Measurements from ENCODE around the gene LNX1. TPM values are rescaled to one million over a fixed set of nuclear protein-coding genes. Genes with fewer than 3 reads are reported as not detected.

The LNX1 gene
- total and polyA plus RNA-seq, 2 donors (not counting 1 experiment from before 2014, with no cell fraction given) = 0.48 to 1.3 TPM

GRCh38 chr4:53548662-53549061 is 42.6 kb downstream of the LNX1 start:
- TF ChIP-seq CTCF (conservative IDR thresholded peaks at IDR 0.05 in 1 of 2, IDR thresholded peaks at IDR 0.05 in 1 of 2; ENCODE audit: low read depth in 1 of 2, low read length in 2 of 2) (no peak), EZH2 (IDR thresholded peaks at IDR 0.05; ENCODE audit: low read length, missing control alignments) (no peak)
- Histone ChIP-seq H3K36me3 (ENCODE audit: control insufficient read depth, insufficient read depth, low read length) (no peaks in the 10 kb centered on the region), H3K79me2 (ENCODE audit: control insufficient read depth, insufficient read depth, low read length) (no peaks in the 10 kb centered on the region), H3K4me1 (ENCODE audit: control insufficient read depth, extremely low read depth, insufficient read depth, low read length) (peaks cover 6% of the 10 kb centered on the region), H3K27ac (ENCODE audit: insufficient read depth, low read length) (no peak overlapping the region), H3K4me2 (ENCODE audit: extremely low read depth, insufficient read depth, low read length) (no peak overlapping the region), H4K20me1 (ENCODE audit: control insufficient read depth, extremely low read depth, insufficient read depth, low read length) (no peaks in the 10 kb centered on the region), H3K4me3 (replicated peaks in 1 of 4; ENCODE audit: control extremely low read depth in 1 of 4, insufficient read depth in 1 of 4, low read depth in 3 of 4, low read length in 4 of 4) (no peak overlapping the region), H2AFZ (ENCODE audit: low read length) (no peak overlapping the region), H3K9ac (ENCODE audit: insufficient read depth, low read length) (no peak overlapping the region), H3K27me3 (ENCODE audit: control insufficient read depth, insufficient read depth, low read length) (no peaks in the 10 kb centered on the region), H3K9me3 (ENCODE audit: control insufficient read depth, insufficient read depth, low read depth, low read length) (no peaks in the 10 kb centered on the region)
- DNase-seq (ENCODE audit: low read depth in 2 of 2) = no peak

- Histone ChIP-seq H3K27me3 (ENCODE audit: control insufficient read depth, insufficient read depth, low read length) (no peaks in the 10 kb centered on the region), H3K4me3 (replicated peaks in 1 of 4; ENCODE audit: control extremely low read depth in 1 of 4, insufficient read depth in 1 of 4, low read depth in 3 of 4, low read length in 4 of 4) (no peak overlapping the region), H3K9ac (ENCODE audit: insufficient read depth, low read length) (no peak overlapping the region), H3K9me3 (ENCODE audit: control insufficient read depth, insufficient read depth, low read depth, low read length) (no peaks in the 10 kb centered on the region), H4K20me1 (ENCODE audit: control insufficient read depth, extremely low read depth, insufficient read depth, low read length) (no peaks in the 10 kb centered on the region), H3K36me3 (ENCODE audit: control insufficient read depth, insufficient read depth, low read length) (no peaks in the 10 kb centered on the region), H3K4me2 (ENCODE audit: extremely low read depth, insufficient read depth, low read length) (no peak overlapping the region), H3K4me1 (ENCODE audit: control insufficient read depth, extremely low read depth, insufficient read depth, low read length) (peaks cover 8% of the 10 kb centered on the region), H2AFZ (ENCODE audit: low read length) (no peak overlapping the region), H3K79me2 (ENCODE audit: control insufficient read depth, insufficient read depth, low read length) (no peaks in the 10 kb centered on the region), H3K27ac (ENCODE audit: insufficient read depth, low read length) (no peak overlapping the region)
- DNase-seq (ENCODE audit: low read depth in 2 of 2) = peak in 1 of 2 donors; percentile 67
- TF ChIP-seq CTCF (conservative IDR thresholded peaks at IDR 0.05 in 1 of 2, IDR thresholded peaks at IDR 0.05 in 1 of 2; ENCODE audit: low read depth in 1 of 2, low read length in 2 of 2) (no peak), EZH2 (IDR thresholded peaks at IDR 0.05; ENCODE audit: low read length, missing control alignments) (no peak)
Observed at GRCh38 chr4:53547983-53548382, 43.3 kb downstream of the LNX1 start.

DNA sequence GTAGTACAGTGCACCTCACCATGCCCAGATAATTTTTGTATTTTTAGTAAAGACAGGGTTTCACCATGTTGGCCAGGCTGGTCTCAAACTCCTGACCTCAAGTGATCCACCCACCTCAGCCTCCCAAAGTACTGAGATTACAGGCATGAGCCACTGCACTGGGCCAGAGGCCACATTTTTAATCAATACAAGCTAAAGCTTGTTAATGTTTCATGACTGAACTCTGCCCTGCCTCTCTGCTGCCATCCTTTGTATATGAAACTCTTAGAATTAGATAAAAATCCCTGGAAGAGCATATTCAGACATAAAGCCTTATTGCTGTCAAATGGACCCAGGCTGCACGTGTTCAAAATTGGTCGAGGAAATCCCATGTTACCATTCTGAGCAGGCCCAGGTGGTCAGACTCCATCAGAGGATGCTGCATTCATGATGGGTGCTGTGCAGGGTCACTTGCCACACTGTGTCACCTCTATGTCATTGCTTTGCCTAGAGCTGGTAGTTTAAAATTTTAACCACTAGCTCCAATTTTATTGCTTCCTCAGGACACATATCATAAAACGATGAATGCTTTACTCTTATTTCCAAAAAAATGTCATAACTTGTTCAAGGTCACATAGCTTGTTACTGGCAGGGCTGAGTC is 45.2 kb downstream of the LNX1 start:
- Histone ChIP-seq H3K4me1 (ENCODE audit: control insufficient read depth, extremely low read depth, insufficient read depth, low read length) (peaks cover 19% of the 10 kb centered on the region), H2AFZ (ENCODE audit: low read length) (no peak overlapping the region), H3K27ac (ENCODE audit: insufficient read depth, low read length) (no peak overlapping the region), H3K4me2 (ENCODE audit: extremely low read depth, insufficient read depth, low read length) (no peak overlapping the region), H3K36me3 (ENCODE audit: control insufficient read depth, insufficient read depth, low read length) (no peaks in the 10 kb centered on the region), H3K9ac (ENCODE audit: insufficient read depth, low read length) (no peak overlapping the region), H3K27me3 (ENCODE audit: control insufficient read depth, insufficient read depth, low read length) (no peaks in the 10 kb centered on the region), H3K9me3 (ENCODE audit: control insufficient read depth, insufficient read depth, low read depth, low read length) (no peaks in the 10 kb centered on the region), H3K79me2 (ENCODE audit: control insufficient read depth, insufficient read depth, low read length) (no peaks in the 10 kb centered on the region), H3K4me3 (replicated peaks in 1 of 4; ENCODE audit: control extremely low read depth in 1 of 4, insufficient read depth in 1 of 4, low read depth in 3 of 4, low read length in 4 of 4) (no peak overlapping the region), H4K20me1 (ENCODE audit: control insufficient read depth, extremely low read depth, insufficient read depth, low read length) (no peaks in the 10 kb centered on the region)
- no peak for DNase-seq (ENCODE audit: low read depth in 2 of 2)
- TF ChIP-seq CTCF (conservative IDR thresholded peaks at IDR 0.05 in 1 of 2, IDR thresholded peaks at IDR 0.05 in 1 of 2; ENCODE audit: low read depth in 1 of 2, low read length in 2 of 2) (no peak), EZH2 (IDR thresholded peaks at IDR 0.05; ENCODE audit: low read length, missing control alignments) (no peak)

All from fibroblast of lung (primary cell).